ENCODE measurements around the gene C3orf70.

C3orf70 gene, protein sequence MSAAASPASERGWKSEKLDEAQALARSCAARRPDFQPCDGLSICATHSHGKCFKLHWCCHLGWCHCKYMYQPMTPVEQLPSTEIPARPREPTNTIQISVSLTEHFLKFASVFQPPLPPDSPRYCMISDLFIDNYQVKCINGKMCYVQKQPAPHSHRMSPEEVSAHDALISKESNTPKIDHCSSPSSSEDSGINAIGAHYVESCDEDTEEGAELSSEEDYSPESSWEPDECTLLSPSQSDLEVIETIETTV

GRCh38 chr3:185152410-185153170 lies at the start of gene C3orf70:
Gene C3orf70, minus strand, starts transcription at chr3:185153060. Its CDS starts 237 bp downstream, at chr3:185152823.
- peak; percentile 64 for DNase-seq (ENCODE audit: low spot score)

- no peak for DNase-seq (ENCODE audit: low spot score)
Measured at GRCh38 chr3:185200639-185201038, 47.8 kb upstream of the C3orf70 start.

- DNase-seq (ENCODE audit: low spot score) = no peak
Measured at GRCh38 chr3:185199671-185200070, 46.8 kb upstream of the C3orf70 start.

- DNase-seq (ENCODE audit: low spot score) = no peak
Measured at GRCh38 chr3:185199206-185199605, 46.3 kb upstream of the C3orf70 start.

DNA sequence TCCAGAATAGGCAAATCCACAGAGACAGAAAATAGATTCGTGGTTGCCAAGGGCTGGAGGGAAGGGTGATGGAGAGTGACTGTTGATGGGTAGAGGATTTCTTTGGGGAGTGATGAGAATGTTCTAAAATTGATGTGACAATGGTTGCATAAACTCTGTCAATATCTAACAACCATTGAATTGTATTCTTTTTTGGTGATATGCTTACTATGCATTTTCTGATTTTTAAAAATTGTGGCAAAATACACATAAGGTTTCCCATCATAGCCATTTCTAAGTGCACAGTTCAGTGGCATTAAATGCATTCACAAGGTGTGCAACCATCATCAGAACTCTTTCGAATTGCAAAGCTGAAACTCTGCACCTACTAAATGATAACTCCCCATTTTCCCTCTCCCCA lies 44.2 kb upstream of the C3orf70 start:
- no peak for DNase-seq (ENCODE audit: low spot score)

- DNase-seq (ENCODE audit: low spot score) = no peak
Measured at GRCh38 chr3:185195652-185196051, 42.8 kb upstream of the C3orf70 start.

DNA sequence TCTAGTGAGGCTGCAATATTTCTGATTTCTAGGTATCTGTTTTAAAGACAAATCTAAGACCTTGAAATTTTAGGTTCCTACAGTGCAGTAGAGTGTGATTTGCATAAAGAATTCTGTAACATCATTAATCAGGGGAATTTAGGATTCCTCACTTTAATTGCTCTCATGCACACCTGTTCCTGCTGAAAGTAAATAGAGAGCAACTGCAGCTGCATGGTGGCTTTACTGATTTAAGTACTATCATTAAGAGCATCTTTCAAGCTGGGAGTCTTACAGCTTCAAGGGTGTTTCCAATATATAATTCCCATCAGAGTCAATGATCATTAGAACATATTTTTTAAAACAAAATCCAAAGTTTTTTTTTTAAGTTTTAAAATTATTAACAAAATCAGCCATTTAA lies 36.0 kb upstream of the C3orf70 start:
- DNase-seq (ENCODE audit: low spot score) = no peak

- DNase-seq (ENCODE audit: low spot score) = no peak
Measured at GRCh38 chr3:185187391-185187790, 34.5 kb upstream of the C3orf70 start.

- DNase-seq (ENCODE audit: low spot score) = peak; percentile 54
Measured at GRCh38 chr3:185176750-185177359, 24.0 kb upstream of the C3orf70 start.

GRCh38 chr3:185175370-185175987 lies 22.6 kb upstream of the C3orf70 start:
- DNase-seq (ENCODE audit: low spot score) = peak; percentile 92

DNA sequence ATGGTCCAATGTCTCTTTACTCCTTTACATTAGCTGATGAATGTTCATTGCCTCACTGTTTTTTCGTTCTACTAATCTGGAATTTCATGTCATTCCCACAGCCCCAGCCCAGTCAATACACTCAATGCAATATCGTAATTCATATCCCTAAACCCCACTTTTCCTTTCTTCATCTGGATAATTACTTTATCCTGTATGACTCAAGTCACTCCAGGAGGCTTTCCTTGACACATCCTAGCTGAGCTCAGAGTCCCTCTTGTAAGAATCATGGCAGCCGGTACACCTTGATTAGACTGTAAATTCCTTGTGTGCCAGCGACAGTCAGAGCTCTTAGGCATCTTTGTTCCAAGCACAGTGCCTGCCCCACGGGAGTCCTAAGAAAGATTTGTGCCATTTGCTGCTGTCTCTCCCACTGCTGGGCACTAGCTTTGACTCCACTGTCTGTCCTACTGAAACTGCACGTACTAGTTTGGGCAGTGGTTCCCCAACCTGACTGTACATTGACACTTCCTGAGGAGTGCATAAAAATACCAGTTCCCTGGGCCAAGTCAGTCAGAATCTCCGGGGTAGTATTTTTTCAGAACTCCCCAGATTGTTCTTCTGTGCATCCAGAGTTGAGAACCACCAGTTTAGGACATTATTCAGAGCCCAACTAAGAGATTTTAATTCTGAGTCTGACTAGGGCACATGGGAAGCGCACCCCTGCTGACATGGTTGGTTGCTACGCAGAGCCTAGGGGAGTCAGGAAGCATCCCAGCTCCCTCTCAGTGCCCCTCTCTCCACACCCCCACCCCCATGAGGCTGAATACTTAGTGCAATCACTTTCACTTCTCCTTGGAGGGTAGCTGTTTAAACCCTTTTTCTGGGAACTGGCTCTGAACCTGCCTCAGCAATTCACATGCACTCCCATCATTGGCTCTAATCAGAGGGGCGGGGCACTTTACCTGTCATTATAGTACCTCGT lies 19.5 kb upstream of the C3orf70 start:
- DNase-seq (ENCODE audit: low spot score) = peak; percentile 54

DNA sequence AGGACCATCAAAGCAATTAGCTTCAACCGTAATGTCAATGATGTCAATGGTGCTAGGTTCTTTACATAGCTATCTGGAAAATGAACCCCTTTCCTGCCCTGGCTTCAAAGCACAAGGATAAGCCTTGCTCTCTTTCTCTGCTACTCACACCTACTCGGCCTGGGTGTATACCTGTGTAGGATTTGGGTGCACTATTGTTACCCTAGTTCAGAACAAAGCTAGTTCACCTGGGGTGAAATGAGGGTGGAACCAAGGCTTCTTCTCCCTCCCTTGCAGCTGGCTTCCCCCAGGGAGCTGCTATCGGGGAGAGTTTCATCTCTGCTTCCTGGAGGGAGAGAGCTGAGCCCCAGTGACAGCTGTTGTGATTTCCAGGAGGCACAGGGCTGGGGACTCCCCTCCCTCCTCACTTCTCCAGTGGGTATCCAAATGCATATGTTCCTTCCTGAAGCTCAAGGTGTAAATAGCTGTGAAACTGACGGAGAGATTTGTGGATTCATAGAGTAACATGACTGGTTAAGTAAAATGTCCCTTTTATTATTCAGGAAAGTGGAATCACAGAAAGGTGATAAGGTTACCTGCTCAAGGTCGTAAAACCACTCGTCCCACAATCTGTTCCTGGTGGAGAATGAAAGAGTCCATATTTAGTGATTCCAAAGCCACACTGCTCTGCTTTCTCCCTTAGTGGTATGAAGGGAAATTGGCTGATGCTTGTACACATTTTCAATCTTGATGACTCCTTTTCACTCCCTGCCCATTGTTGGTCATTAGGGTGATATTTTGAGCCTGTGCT lies 11.8 kb upstream of the C3orf70 start:
- no peak for DNase-seq (ENCODE audit: low spot score)

- no peak for DNase-seq (ENCODE audit: low spot score)
Measured at GRCh38 chr3:185162634-185163033, 9.8 kb upstream of the C3orf70 start.

DNA sequence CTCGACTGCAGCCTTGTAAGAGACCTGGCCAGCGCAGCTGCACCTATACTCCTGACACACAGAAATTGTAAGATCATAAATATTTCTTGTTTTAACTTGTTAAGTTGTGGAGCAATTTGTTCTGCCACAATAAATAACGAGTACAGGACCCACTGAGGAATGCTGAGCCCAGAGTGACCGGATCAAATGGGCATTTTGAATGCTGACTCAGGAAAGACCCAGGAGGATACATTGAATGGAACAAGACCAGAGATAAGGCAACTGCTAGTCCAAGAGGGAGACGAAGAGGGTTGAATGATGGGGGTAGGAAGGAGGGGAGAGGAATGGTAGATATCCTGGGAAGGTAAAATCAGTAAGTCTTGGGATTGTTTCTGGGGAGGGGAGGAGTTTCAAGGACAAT lies 8.9 kb upstream of the C3orf70 start:
- DNase-seq (ENCODE audit: low spot score) = no peak

DNA sequence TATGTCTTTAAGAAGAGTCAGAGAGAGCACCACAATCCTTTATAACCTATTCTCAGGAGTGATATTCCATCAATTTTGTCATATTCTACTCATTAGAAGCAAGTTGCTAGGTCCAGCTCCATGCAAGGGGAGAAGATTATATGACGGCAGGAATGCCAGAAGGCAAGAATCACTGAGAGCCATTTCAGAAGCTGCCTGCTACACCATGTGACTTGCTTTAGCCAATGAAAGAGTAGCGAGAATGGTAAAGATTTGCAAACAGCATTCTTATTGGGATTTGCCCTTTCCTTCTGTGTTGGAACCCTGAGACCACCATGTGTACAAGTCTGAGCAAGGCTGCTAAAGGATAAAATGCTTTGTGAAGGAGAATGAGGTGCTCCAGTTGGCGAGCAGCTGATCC lies 4.5 kb upstream of the C3orf70 start:
- DNase-seq (ENCODE audit: low spot score) = no peak

DNA sequence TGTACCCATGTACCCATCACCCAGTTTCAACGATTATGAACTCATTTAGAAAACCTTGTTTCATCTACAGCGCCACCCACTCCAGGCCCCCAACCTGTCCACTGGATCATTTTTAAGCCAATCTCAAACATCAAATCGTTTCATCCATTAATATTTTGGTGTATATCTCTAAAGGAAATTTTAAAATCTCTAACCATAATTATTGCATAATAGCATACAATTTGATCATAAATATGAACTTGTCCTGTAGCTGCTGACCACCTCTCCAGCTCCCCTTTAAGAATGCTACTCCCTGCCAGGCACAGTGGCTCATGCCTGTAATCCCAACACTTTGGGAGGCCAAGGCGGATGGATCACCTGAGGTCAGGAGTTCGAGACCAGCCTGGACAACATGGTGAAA lies 2.8 kb upstream of the C3orf70 start:
- DNase-seq (ENCODE audit: low spot score) = no peak

GRCh38 chr3:185153861-185154629 lies 1.2 kb upstream of the C3orf70 start:
- DNase-seq (ENCODE audit: low spot score) = peak; percentile 72

DNA sequence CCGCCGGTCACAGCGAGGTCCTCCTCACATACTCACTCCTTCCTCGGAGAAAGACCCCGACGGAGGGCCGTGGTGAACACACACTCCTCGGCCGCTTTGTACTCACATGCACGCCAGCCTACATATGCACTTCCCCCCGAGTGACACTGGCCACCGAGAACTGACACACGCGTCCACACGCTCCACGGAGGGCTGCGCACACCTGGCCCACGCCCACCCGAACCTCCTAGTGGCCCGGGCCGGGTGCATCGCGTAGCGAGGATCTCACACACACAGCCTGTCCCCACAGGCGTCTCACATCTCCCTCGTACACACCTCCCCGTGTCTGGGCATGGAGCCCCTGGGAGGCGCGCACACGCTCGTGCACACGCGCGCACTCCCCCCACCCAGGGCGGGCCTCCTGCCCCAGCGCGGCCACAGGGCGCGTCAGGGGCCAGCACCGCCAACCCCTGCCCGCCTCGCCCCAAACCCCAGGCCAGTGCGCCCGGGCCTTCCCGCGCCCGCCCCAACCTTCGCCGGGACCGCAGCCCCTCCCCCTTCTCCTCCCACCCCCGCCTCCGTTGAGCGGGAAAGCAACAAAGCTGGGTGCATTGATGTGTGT lies 411 bp upstream of the C3orf70 start:
- DNase-seq (ENCODE audit: low spot score) = no peak

DNA sequence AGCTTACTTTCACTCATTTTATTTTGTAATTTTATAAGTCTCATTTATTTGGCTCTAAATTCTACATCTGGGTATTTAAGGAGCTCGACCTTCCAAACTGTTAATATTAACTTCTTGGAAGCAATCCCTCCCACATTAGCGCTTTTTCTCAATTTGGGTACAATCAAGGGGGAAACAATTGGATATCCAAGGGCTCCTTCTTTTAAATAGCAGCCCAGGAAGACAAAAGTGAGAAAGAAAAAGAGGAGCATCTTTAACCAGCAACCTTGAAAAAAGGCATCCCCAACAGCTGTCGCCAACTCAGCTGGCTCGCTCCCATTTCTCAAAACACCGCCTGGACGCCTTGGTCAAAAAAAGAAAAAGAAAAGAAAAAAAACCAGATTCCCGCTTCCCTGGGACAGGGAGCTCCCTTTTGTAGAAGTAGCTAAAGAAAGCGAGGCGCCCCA lies 873 bp downstream of the C3orf70 start:
- DNase-seq (ENCODE audit: low spot score) = no peak
